ENCODE data around the gene RNF126. TPM values are rescaled to one million over a fixed set of nuclear protein-coding genes. Genes with fewer than 3 reads are reported as not detected.

Gene RNF126
- total RNA-seq, 1 donor from 2014 or later, result 41.6 TPM

DNA sequence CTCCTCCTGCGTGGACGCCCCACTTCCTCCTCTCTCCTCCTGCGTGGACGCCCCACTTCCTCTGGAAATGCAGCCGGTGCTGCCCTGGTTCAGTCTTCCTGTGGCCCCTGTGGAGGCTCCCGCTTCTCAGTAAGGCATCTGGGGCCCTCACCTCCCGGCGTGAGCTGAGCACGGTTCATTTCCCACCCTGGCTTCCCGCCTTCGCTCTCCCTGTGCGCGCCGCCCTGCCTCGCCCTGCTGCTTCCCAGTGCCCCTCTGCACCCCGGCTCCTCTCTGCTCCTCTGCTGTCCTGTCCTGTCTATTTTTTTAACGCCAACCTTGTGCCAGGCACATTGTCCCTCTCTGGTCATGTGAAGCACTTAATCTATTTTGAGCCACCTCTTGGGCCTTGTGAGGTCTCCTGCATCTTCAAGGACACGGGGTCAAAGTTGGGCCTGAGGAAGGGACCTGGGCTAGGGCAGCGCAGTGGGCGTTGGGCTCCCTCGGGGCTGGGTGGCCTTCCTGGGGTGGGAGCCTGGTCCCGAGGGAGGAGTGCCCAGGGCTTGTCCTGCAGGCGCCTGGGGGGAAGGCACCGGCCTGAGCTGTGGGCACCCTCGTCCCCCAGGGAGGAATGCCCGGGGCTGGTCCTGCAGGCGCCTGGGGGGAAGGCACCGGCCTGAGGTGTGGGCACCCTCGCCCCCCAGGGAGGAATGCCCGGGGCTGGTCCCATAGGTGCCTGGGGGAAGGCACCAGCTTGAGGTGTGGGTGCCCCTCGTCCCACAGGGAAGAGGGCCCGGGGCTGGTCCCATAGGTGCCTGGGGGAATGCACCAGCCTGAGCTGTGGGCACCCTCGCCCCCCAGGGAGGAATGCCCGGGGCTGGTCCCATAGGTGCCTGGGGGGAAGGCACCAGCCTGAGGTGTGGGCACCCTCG lies 60.4 kb downstream of the RNF126 start:
- no peak overlapping the region for H3K4me3 Mint-ChIP-seq
- H3K27me3 Mint-ChIP-seq (ENCODE audit: low read depth), result peaks cover 2% of the 10 kb centered on the region
- no peak for DNase-seq (ENCODE audit: low spot score in 2 of 2, unreplicated experiment in 2 of 2)
- no peaks in the 10 kb centered on the region for H3K9me3 Mint-ChIP-seq
- no peaks in the 10 kb centered on the region for H3K36me3 Mint-ChIP-seq
- no peak for TF ChIP-seq CTCF (IDR thresholded peaks at IDR 0.05; ENCODE audit: unreplicated experiment)
- H3K27ac Mint-ChIP-seq, result no peak overlapping the region
- no peaks in the 10 kb centered on the region for H3K4me1 Mint-ChIP-seq

DNA sequence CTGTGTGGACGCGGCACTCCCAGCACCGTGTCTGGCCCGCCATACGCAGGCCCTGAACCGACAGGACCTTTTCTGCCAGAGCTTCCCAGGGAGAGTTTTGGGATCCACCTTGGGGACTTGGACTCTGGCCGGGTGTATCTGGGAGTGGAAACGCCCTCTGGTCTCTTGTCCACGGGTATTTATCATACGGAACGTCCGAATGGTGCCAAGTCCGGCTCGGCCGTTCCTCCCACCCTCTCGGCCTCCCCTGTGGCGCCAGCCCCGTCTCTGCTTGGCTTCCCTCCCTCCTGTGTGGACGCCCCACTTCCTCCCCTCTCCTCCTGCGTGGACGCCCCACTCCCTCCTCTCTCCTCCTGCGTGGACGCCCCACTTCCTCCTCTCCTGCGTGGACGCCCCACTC lies 61.2 kb downstream of the RNF126 start:
- H3K4me3 Mint-ChIP-seq, result no peak overlapping the region
- H3K9me3 Mint-ChIP-seq, result no peaks in the 10 kb centered on the region

GRCh38 chr19:601310-601709 lies 61.7 kb downstream of the RNF126 start:
- Mint-ChIP-seq H3K36me3 (no peaks in the 10 kb centered on the region), H3K4me3 (no peak overlapping the region), H3K9me3 (no peaks in the 10 kb centered on the region), H3K4me1 (no peaks in the 10 kb centered on the region), H3K27ac (no peak overlapping the region), H3K27me3 (ENCODE audit: low read depth) (peaks cover 5% of the 10 kb centered on the region)
- no peak for TF ChIP-seq CTCF (IDR thresholded peaks at IDR 0.05; ENCODE audit: unreplicated experiment)
- DNase-seq (ENCODE audit: low spot score in 2 of 2, unreplicated experiment in 2 of 2), result no peak

More for the DNA sequence above, 61.2 kb downstream of the RNF126 start:
- Mint-ChIP-seq H3K4me1 (no peaks in the 10 kb centered on the region), H3K27me3 (ENCODE audit: low read depth) (peaks cover 2% of the 10 kb centered on the region), H3K27ac (no peak overlapping the region), H3K36me3 (no peaks in the 10 kb centered on the region)
- TF ChIP-seq CTCF (IDR thresholded peaks at IDR 0.05; ENCODE audit: unreplicated experiment), result no peak
- no peak for DNase-seq (ENCODE audit: low spot score in 2 of 2, unreplicated experiment in 2 of 2)

Other genes with a start within 250 kb of the RNF126 start
- gene SHC2, start 202.2 kb downstream of the RNF126 start, total RNA-seq, result 85.1 to 91.0 TPM (median 86.4 TPM) in 3 replicates
- 0.75 to 1.1 TPM (median 0.98 TPM) in 3 replicates for gene MADCAM1, start 166.7 kb downstream of the RNF126 start, total RNA-seq
- gene TPGS1, start 155.7 kb downstream of the RNF126 start, total RNA-seq, result 30.8 to 32.4 TPM (median 32.3 TPM) in 3 replicates
- gene CDC34, start 131.5 kb downstream of the RNF126 start, total RNA-seq, result 98.1 to 106 TPM (median 99.5 TPM) in 3 replicates
- gene GZMM, start 119.2 kb downstream of the RNF126 start, total RNA-seq, result 0.25 to 0.40 TPM (median 0.29 TPM) in 3 replicates
- gene BSG, start 90.6 kb downstream of the RNF126 start, total RNA-seq, result 414 to 431 TPM (median 414 TPM) in 3 replicates
- 1.1 to 1.6 TPM (median 1.5 TPM) in 3 replicates for gene HCN2, start 73.3 kb downstream of the RNF126 start, total RNA-seq
- gene POLRMT, start 29.7 kb downstream of the RNF126 start, total RNA-seq, result 49.5 to 56.4 TPM (median 56.4 TPM) in 3 replicates
- 0.25 to 0.38 TPM in 2 of 3 replicates, not detected in the other for gene FGF22, start 23.3 kb downstream of the RNF126 start, total RNA-seq
- gene FSTL3, start 13.2 kb upstream of the RNF126 start, total RNA-seq, result 64.1 to 65.5 TPM (median 64.6 TPM) in 3 replicates
- gene PRSS57, start 32.2 kb upstream of the RNF126 start, total RNA-seq, result not detected in 3 replicates
- 80.5 to 87.1 TPM (median 86.9 TPM) in 3 replicates for gene PALM, start 45.7 kb upstream of the RNF126 start, total RNA-seq
- gene MISP, start 87.9 kb upstream of the RNF126 start, total RNA-seq, result 1.4 to 2.2 TPM (median 1.5 TPM) in 3 replicates
- 447 to 482 TPM (median 459 TPM) in 3 replicates for gene PTBP1, start 134.2 kb upstream of the RNF126 start, total RNA-seq
- gene PLPPR3, start 158.7 kb upstream of the RNF126 start, total RNA-seq, result 140 to 162 TPM (median 152 TPM) in 3 replicates
- 6.4 to 7.1 TPM (median 6.7 TPM) in 3 replicates for gene AZU1, start 164.6 kb upstream of the RNF126 start, total RNA-seq
- gene PRTN3, start 177.8 kb upstream of the RNF126 start, total RNA-seq, result 0.23 TPM in 1 of 3 replicates, not detected in the others
- gene ELANE, start 189.1 kb upstream of the RNF126 start, total RNA-seq, result not detected in 3 replicates
- 3.2 to 3.5 TPM (median 3.4 TPM) in 3 replicates for gene CFD, start 196.4 kb upstream of the RNF126 start, total RNA-seq
- 79.8 to 87.8 TPM (median 80.0 TPM) in 3 replicates for gene MED16, start 230.0 kb upstream of the RNF126 start, total RNA-seq
- gene RNU6-9, start 230.3 kb upstream of the RNF126 start, total RNA-seq, result not detected in 3 replicates

Data from mesothelial cell of epicardium (in vitro differentiated cells).